HG03108 (cell line): Measurements from ENCODE around the gene PDGFA.

Experiments used
- ATAC-seq: cut with Tn5 transposase; IDR thresholded peaks from one replicate; pipeline ENCODE4 v1.9.1; 2021; ENCODE audit warnings: moderate library complexity; ENCODE audit not compliant: unreplicated experiment

PDGFA gene

GRCh38 chr7:517774-518629, 1.6 kb downstream of the PDGFA start:
- ATAC-seq = no peak

DNA sequence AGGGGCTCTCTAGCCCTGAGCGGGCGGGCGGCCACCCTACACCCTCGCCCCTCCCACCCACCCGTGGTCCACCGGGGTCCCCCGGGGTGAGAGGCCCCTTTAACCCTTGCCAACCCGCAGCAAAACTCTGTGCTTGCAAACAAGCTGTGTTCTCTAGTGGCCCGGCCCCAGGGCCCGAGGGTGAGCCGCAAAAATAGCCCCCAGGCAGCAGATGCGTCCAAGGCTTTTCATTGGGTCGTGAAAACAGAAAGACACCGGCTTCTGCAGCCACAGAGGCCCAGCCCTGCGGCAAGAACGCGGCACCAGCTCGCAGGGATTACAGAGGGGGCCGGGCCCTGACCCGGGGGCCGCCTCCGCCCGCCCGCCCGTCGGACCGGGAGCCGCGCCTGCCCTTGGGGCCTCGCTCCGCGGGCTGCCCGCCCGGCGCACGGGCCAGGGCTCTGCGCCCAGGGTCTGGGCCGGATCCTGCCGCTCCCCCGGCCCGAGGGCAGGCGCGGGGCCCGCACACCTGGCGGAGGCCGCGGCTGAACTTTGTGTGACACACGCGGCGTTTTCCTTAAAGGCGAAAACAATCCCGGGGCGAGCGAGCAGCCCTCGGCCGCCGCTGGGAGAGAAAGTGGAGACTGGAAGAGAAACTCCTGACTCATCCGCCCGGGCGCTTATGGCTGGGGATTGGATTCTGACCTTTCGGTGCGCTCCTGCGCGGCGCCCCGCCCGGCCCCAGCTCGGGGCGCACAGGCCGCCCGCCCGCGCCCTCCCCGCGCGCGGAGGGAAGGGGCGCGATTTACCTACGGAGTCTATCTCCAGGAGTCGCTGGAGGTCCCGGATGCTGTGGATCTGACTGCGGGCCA, 2.8 kb downstream of the PDGFA start:
- no peak for ATAC-seq

GRCh38 chr7:516216-516605, 3.4 kb downstream of the PDGFA start:
- no peak for ATAC-seq

GRCh38 chr7:515628-516027, 4.0 kb downstream of the PDGFA start:
- no peak for ATAC-seq

DNA sequence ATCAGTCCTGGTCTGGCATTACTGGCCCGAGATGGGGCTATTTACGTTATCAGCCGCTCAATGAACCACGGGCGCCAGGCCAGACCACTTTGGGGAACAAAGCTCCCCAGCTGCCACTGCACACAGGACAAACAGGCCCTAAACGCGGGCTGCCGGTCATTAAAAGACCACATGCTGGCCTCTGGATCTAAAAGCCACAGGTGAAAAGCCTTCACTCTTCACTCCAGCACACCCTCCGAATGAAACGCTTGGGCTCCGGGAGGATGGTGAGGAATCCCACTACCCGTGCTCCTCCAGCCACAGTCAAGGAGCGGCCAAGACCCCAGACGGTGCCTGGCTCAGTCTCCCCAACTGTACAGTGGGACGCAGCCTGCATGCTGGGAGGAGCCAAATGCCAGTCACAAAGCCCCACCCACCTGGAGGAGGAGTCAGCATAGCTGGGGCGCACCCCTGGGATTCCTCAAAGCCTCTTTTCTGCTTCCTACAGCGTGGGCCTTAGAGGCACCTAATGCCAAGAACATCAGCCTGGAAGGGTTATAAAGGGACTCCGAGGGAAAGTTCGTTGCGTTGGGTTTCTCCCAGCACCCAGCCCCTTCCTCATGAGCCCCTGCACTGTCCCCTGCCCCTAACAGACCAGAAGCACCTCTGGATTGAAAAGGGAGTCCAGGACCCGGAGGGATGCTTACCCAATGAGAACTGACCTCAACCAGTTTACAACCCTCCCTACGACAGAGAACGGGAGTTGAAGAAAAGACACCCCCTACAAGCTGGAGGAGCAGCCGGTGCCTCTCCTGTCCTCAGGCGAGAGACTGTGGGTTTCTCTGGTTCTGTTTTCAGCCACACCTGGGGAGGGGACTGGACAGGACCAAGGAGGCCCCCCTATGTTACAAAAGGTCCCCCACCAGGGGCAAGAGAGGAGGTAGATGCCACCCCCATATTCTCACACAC, 4.7 kb downstream of the PDGFA start:
- ATAC-seq = no peak

- no peak for ATAC-seq
Measured at GRCh38 chr7:514242-514641, 5.4 kb downstream of the PDGFA start.

DNA sequence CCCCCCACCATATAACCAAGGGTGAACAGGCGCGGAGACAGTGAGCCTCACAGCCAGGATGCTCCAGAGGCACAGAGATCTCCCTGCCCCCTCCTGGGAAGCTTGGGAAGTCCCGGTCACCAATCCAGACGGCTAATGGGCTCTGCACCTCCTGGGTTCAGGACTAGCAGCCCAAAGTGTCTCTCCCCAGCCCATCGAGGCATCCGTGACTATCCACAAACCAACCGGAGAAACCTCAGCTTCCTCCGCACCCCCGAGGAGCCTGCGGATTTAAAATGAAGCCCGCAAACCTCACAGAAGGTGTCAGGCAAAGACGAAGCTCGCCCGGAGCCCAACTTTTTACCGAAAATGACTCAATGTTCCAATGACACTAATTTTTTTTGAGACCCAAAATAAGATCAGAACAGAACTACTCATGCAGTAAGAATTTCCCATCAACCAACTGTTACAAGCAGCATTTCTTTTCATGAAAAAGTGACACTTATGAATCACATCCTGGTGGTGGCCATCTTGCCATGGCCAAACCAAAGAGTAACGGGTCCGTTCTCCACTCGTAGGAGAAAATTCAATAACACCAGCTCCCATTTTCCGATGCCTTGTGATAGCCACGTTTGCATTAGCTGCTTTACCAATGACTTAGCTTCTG, 6.0 kb downstream of the PDGFA start:
- ATAC-seq = no peak

DNA sequence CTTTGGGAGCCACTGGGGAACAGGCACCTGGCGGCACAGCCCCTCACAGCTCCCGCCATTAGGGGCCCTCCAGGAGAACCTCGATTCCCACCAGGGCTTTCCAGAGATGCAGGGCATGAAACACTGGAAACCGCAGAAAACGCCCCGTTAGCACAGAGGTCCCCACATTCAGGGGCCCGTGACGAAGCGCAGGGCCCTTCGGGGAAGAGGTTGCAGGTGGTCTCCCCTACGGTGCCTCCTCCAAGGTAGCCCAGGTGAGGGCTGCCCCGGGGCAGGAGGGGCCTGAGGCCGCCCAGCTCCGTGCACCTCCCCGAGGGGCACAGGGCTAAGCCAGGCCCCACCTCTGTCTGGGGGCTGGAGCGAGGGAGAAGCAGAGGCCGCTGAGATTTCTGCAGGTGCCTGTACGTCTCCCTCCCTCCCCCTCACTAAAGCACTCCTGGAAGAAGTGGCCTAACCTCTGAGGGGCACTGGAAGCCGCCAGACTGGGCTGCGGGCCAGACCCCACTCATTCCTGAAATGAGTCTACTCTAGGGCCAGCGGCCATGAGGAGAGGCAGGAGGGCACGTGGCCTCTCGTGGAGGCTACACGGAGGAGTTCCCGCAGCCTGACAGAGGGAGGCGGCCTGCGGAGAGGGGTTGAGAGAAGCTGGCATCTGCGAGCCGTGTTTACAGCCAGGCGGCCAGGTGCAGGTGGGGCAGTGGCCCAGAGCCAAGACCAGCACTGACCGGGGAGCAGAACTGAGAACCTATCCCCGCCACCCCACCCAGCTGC, 6.9 kb downstream of the PDGFA start:
- no peak for ATAC-seq

- no peak for ATAC-seq
Measured at GRCh38 chr7:512146-512510, 7.5 kb downstream of the PDGFA start.

DNA sequence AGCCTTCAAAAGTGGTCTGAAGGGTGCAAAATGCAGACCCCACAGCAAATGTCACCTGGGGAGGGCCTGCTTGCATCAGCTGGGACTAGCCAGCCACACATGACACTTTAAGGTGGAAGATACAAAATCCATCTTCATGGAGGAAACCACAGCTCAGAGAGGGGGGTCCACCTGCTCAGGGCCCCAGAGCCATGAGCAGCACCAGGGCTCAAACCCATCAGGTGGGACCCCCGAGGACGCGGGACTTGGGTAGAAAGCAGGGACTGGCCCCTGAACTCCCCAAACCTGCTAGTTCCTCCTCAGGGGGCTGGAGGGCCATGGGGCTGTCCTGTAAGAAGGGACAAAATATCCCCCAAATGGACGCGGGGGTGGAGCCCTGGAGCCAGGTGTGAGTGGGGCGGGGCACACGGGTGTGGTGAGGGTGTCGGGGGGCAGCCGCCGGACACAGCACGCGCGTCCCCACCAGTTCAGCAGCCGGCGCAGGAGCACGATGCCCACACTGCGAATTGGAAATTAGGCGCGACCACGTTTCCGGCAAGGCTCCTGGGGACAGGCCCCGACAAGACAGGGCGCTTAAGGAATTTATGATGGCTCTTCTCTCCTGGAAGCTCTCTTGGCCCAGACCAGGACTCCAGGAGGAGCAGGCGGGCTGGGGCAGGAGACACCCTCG, 8.0 kb downstream of the PDGFA start:
- no peak for ATAC-seq

GRCh38 chr7:510782-511281, 8.8 kb downstream of the PDGFA start:
- ATAC-seq = no peak

DNA sequence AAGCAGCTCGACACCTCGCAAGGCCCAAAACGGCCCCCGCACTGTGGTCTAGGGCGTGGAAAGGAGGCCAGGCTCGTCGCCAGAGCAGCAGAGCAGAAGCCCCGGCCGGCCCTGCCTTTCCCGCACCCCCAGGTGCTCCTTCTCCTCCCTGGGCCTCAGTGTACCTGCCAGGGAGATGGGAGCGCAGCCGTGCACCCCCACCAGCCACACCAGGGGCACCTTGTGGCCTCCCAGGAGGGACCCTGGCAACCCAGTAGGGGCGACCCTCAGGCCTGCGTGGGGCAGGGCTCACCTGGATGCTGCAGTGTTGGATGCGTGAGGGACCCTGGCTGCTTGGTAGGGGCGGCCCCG, 9.5 kb downstream of the PDGFA start:
- ATAC-seq = no peak

DNA sequence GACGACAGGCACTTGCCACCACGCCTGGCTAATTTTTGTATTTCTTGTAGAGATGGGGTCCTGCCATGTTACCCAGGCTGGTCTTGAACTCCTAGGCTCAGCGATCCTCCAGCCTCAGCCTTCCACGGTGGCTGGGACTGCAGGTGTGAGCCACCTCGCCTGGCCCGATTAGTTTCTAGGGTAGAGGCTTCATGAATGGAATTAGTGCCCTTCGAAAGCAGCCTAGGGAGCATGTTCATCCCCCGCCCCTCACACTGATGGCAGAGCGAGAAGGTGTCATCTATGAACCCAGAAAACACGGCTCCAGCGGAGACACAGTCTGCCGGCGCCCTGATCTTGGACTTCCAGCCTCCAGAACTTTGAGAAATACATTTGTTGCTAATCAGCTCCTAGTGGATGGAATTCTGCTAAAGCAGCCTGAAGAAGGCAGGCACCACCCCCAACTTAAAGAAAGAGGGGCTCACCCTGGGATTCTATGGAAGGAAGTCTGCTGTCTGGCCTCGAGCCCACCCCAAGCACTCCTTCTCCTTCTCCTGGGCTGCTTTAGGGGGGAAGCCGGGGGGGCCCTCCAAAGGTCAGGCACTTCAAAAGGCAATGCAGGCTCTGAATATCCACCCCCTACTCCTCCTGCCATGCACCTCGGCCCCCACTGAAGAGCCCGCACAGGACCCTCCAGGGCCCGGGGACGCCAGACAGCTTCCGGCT, 10.1 kb downstream of the PDGFA start:
- ATAC-seq = no peak

GRCh38 chr7:508461-509170, 11.0 kb downstream of the PDGFA start:
- no peak for ATAC-seq

DNA sequence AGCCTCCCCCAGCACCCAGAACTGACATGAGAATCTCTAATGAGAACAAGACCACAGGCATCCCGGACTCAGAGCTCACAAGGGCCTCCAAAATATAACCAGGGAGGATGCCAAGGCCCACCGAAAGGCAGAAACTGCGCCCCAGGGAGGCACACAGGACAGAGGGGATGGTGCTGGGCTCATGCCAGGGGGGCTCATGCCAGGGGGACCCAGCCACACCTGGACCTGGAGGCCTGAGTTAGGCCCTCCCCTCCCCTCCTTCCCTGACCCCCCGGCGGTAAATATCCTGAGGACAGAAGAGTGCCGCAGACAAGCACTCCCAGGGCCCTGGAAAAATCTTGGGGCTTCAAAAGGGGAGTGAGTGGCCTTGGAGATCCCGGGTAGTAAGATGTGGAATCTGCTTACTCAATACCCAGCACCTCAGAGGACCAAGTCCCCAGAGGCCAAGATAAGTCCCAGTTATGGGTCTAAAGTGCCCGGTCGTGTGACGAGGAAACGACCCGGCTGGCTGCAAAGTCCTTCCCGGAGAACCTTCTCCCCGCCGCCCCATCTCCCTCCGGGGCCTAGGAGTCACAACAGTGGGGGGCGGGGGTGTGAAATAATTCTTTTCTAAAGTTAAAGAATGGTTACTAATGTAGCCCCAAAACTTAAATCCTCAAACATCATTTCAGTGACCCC, 11.9 kb downstream of the PDGFA start:
- no peak for ATAC-seq

GRCh38 chr7:506921-507622, 12.6 kb downstream of the PDGFA start:
- no peak for ATAC-seq

DNA sequence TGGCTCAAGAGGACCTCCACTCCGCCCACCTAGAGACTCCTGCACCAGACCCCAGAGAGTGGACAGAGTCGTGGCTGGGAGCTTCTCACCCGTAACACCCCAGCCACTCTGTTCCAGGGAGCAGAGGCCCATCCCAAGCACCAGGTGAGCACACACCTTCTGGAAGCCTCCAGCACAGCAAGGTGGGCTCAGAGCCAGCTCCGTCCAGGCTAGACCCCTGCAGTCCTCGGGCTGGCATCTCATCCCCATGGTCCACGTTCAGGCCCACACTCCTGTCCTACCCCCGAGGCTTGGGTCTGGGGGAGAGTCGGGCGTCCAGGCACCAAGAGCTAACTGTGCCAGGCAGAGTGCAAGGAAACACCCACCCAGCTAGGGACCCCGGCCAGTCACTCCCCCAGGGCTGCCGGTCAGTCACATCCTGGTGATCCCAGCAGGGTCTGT, 13.2 kb downstream of the PDGFA start:
- ATAC-seq = no peak
